SK-N-SH (cell line): Measurements from ENCODE around the gene ATP5PB. TPM values are rescaled to one million over a fixed set of nuclear protein-coding genes. Genes with fewer than 3 reads are reported as not detected.

Source experiments
- CTCF ChIA-PET: fragments of 300-600, 350-600 bp; formaldehyde crosslinking; extraction: SDS; loops from one replicate; lab custom pipeline; 2021; lab: Yijun Ruan, JAX
- POLR2A ChIA-PET: fragments of 350-600 bp; sonication (Branson Sonifier 250); formaldehyde crosslinking; extraction: SDS; loops from one replicate; lab custom pipeline; 2020; ENCODE audit warnings: antibody characterized with exemption, inconsistent platforms; lab: Yijun Ruan, JAX
- DNase-seq: peaks from one replicate; pipeline ENCODE4 v3.0.0; 2012
- H2AFZ ChIP-seq: fragments of 200-600 bp; sonication (generic); 2 replicates; pipeline ENCODE4 v1.8.1; 2016; ENCODE audit warnings: antibody characterized with exemption, mild to moderate bottlenecking, low read depth
- H3F3A ChIP-seq: fragments of 200-600 bp; sonication (generic); replicated peaks from 2 replicates; pipeline ENCODE3; 2016; ENCODE audit warnings: antibody characterized with exemption, mild to moderate bottlenecking; ENCODE audit not compliant: insufficient read depth
- H3K27ac ChIP-seq, 2 experiments: fragments of 200-500 bp in 1 of 2; fragments of 200-600 bp in 1 of 2; sonication (Bioruptor generic) in 1 of 2; sonication (generic), shearing (Covaris generic) in 1 of 2; 2 replicates each; pipeline versions ENCODE4 v1.5.1 to v1.6.1; 2014 to 2016; ENCODE audit warnings: low read depth in 2 of 2, inconsistent platforms in 1 of 2, low read length in 1 of 2, mild to moderate bottlenecking in 1 of 2, mixed read lengths in 1 of 2
- H3K27me3 ChIP-seq: fragments of 200-600 bp; sonication (generic), shearing (Covaris generic); 2 replicates; pipeline ENCODE4 v1.6.1; 2016; ENCODE audit warnings: mixed run types; ENCODE audit not compliant: insufficient read depth
- H3K36me3 ChIP-seq, 2 experiments: fragments of 200-500 bp in 1 of 2; fragments of 200-600 bp in 1 of 2; sonication (Bioruptor generic) in 1 of 2; sonication (generic) in 1 of 2; replicated peaks in 1 of 2; 2 replicates each; pipeline versions ENCODE3 to v1.5.1; 2014 to 2016; ENCODE audit warnings: low read length in 1 of 2, mild to moderate bottlenecking in 1 of 2; ENCODE audit not compliant: insufficient read depth in 2 of 2, control insufficient read depth in 1 of 2
- H3K4me1 ChIP-seq, 2 experiments: fragments of 200-500 bp in 1 of 2; fragments of 200-600 bp in 1 of 2; sonication (Bioruptor generic) in 1 of 2; sonication (generic), shearing (Covaris generic) in 1 of 2; 2 replicates each; pipeline versions ENCODE4 v1.5.1 to v1.6.1; 2014 to 2016; ENCODE audit warnings: low read depth in 1 of 2, low read length in 1 of 2, mixed run types in 1 of 2; ENCODE audit not compliant: insufficient read depth in 2 of 2, control insufficient read depth in 1 of 2
- H3K4me2 ChIP-seq: fragments of 200-600 bp; sonication (generic), shearing (Covaris generic); 2 replicates; pipeline ENCODE4 v1.6.1; 2017; ENCODE audit warnings: mixed run types
- H3K4me3 ChIP-seq, 2 experiments: fragments of 200-500 bp in 1 of 2; fragments of 200-600 bp in 1 of 2; sonication (Bioruptor generic) in 1 of 2; sonication (generic), shearing (Covaris generic) in 1 of 2; 2 replicates each; pipeline versions ENCODE4 v1.5.1 to v1.8.1; 2014 to 2016; ENCODE audit warnings: low read depth in 2 of 2, inconsistent platforms in 1 of 2, low read length in 1 of 2, mild to moderate bottlenecking in 1 of 2, mixed read lengths in 1 of 2, moderate library complexity in 1 of 2
- H3K79me2 ChIP-seq: fragments of 200-600 bp; sonication (generic); 2 replicates; pipeline ENCODE4 v1.8.1; 2017; ENCODE audit warnings: mild to moderate bottlenecking; ENCODE audit not compliant: insufficient read depth
- H3K9ac ChIP-seq: fragments of 200-600 bp; sonication (generic); 2 replicates; pipeline ENCODE4 v1.6.1; 2017; ENCODE audit warnings: mixed run types
- H3K9me2 ChIP-seq: fragments of 200-600 bp; sonication (generic); 2 replicates; pipeline ENCODE4 v1.6.1; 2017; ENCODE audit warnings: mixed run types
- H3K9me3 ChIP-seq: fragments of 200-600 bp; sonication (generic); 2 replicates; pipeline ENCODE4 v1.6.1; 2017; ENCODE audit warnings: mixed run types, mild to moderate bottlenecking, moderate library complexity
- H4K20me1 ChIP-seq: fragments of 200-600 bp; sonication (generic); 2 replicates; pipeline ENCODE4 v1.6.1; 2017; ENCODE audit warnings: mild to moderate bottlenecking, mixed run types; ENCODE audit not compliant: insufficient read depth
- CHD2 ChIP-seq: fragments of 150-350 bp; IDR thresholded peaks from 2 replicates; pipeline ENCODE4 v1.6.1; 2018; ENCODE audit warnings: low read length; ENCODE audit not compliant: partially characterized antibody
- FOSL2 ChIP-seq: IDR thresholded peaks from 2 replicates; pipeline ENCODE4 v1.4.0; 2012; ENCODE audit warnings: low read depth, mild to moderate bottlenecking, moderate library complexity, borderline replicate concordance
- FOXM1 ChIP-seq: IDR thresholded peaks from 2 replicates; pipeline ENCODE4 v1.4.0; 2012; ENCODE audit warnings: low read depth, mild to moderate bottlenecking
- GABPA ChIP-seq: IDR thresholded peaks from 2 replicates; pipeline ENCODE4 v1.4.0; 2012; ENCODE audit warnings: low read depth, mild to moderate bottlenecking
- NFIC ChIP-seq: IDR thresholded peaks from 2 replicates; pipeline ENCODE4 v1.4.0; 2012; ENCODE audit warnings: borderline replicate concordance
- NRF1 ChIP-seq: IDR thresholded peaks from 2 replicates; pipeline ENCODE4 v1.6.1; 2012; ENCODE audit warnings: low read depth, mild to moderate bottlenecking, low read length
- SIN3A ChIP-seq: IDR thresholded peaks from 2 replicates; pipeline ENCODE4 v1.6.1; 2012; ENCODE audit warnings: low read depth, mild to moderate bottlenecking, low read length, moderate library complexity, borderline replicate concordance
- TAF1 ChIP-seq: IDR thresholded peaks from 2 replicates; pipeline ENCODE4 v1.6.1; 2012; ENCODE audit warnings: low read depth, mild to moderate bottlenecking, low read length, moderate library complexity, borderline replicate concordance
- TCF12 ChIP-seq: IDR thresholded peaks from 2 replicates; pipeline ENCODE4 v1.4.0; 2012
- TEAD4 ChIP-seq: IDR thresholded peaks from 2 replicates; pipeline ENCODE4 v1.4.0; 2012; ENCODE audit warnings: mild to moderate bottlenecking, borderline replicate concordance; ENCODE audit not compliant: insufficient read depth
- WGBS: methylation state at CpG from one replicate; pipeline ENCODE4 v1.1.6; 2017; ENCODE audit warnings: low lambda C conversion rate; 5-methylcytosine and 5-hydroxymethylcytosine counted together
- polyA plus RNA-seq, 3 experiments: library from polyadenylated mRNA; depleted of rRNA; stranded (reverse); fragments of >200 nt; gene quantifications; 2 replicates each; pipeline ENCODE4 v1.2.3, GENCODE V29; 2012
- TF ChIP-seq, protein P1 (sequence below): fragments of 150-350 bp; IDR thresholded peaks from 2 replicates; pipeline ENCODE4 v1.6.1; 2016; ENCODE audit warnings: mild to moderate bottlenecking, low read depth, low read length
- TF ChIP-seq, protein P2 (sequence below): IDR thresholded peaks from 2 replicates; pipeline ENCODE4 v1.6.1; 2012; ENCODE audit warnings: mild to moderate bottlenecking, low read depth, low read length, moderate library complexity
- TF ChIP-seq, protein P3 (sequence below): fragments of 200-600 bp; sonication (generic); IDR thresholded peaks from 2 replicates; pipeline ENCODE4 v1.6.1; 2017; ENCODE audit warnings: antibody characterized with exemption, mild to moderate bottlenecking, moderate library complexity
- TF ChIP-seq, protein P4 (sequence below): IDR thresholded peaks from 2 replicates; pipeline ENCODE4; 2012
- TF ChIP-seq, protein P5 (sequence below): fragments of 150-350 bp; IDR thresholded peaks from 2 replicates; pipeline ENCODE4 v1.6.1; 2017; ENCODE audit warnings: antibody characterized with exemption, low read length, low read depth, borderline replicate concordance

ATP5PB gene
- polyA plus RNA-seq, 1 of the 3 experiments (the other 2 are of a cell fraction), result 177 TPM

DNA sequence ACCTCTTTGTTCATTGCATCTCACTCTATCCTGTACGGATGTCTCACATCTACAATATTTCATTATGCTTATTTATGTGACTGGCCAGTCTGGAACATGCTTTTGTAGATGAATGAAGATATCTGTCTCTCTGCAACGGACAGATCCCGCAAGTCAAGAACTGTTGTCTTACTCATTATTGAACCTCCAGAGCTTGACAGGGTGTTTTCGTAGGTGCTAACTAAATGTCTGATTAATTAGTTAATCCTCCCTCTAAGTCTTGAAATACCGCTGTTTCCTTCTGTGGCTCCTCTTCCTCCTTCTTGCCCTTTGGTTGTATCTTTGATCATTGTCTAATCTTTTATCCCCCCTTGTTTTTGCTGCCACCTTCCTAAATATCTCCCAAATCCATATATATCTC, 21.3 kb downstream of the ATP5PB start:
- no peak for DNase-seq
- Histone ChIP-seq H2AFZ (no peak overlapping the region), H3K27ac (no peak overlapping the region), H3K4me3 (no peak overlapping the region), H3K9ac (no peak overlapping the region), H3K36me3 (peaks cover 13% of the 10 kb centered on the region in 2 experiments), H3K9me3 (no peaks in the 10 kb centered on the region), H3K27me3 (no peaks in the 10 kb centered on the region), H4K20me1 (no peaks in the 10 kb centered on the region), H3K4me1 (no peaks in the 10 kb centered on the region), H3K4me2 (no peak overlapping the region), H3K79me2 (no peaks in the 10 kb centered on the region), H3F3A (no peaks in the 10 kb centered on the region), H3K9me2 (no peaks in the 10 kb centered on the region)
- POLR2A ChIA-PET, result no interaction called here
- CTCF ChIA-PET, result no interaction called here
- 93% methylated on average over 5 of the region's 5 CpGs for WGBS
- TF ChIP-seq FOXM1 (no peak), TAF1 (no peak), NRF1 (no peak), CHD2 (no peak), SIN3A (no peak), FOSL2 (no peak), TEAD4 (no peak), GABPA (no peak), NFIC (no peak), TCF12 (no peak)
- TF ChIP-seq, protein P1, sequence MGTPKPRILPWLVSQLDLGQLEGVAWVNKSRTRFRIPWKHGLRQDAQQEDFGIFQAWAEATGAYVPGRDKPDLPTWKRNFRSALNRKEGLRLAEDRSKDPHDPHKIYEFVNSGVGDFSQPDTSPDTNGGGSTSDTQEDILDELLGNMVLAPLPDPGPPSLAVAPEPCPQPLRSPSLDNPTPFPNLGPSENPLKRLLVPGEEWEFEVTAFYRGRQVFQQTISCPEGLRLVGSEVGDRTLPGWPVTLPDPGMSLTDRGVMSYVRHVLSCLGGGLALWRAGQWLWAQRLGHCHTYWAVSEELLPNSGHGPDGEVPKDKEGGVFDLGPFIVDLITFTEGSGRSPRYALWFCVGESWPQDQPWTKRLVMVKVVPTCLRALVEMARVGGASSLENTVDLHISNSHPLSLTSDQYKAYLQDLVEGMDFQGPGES, result no peak
- TF ChIP-seq, protein P2, sequence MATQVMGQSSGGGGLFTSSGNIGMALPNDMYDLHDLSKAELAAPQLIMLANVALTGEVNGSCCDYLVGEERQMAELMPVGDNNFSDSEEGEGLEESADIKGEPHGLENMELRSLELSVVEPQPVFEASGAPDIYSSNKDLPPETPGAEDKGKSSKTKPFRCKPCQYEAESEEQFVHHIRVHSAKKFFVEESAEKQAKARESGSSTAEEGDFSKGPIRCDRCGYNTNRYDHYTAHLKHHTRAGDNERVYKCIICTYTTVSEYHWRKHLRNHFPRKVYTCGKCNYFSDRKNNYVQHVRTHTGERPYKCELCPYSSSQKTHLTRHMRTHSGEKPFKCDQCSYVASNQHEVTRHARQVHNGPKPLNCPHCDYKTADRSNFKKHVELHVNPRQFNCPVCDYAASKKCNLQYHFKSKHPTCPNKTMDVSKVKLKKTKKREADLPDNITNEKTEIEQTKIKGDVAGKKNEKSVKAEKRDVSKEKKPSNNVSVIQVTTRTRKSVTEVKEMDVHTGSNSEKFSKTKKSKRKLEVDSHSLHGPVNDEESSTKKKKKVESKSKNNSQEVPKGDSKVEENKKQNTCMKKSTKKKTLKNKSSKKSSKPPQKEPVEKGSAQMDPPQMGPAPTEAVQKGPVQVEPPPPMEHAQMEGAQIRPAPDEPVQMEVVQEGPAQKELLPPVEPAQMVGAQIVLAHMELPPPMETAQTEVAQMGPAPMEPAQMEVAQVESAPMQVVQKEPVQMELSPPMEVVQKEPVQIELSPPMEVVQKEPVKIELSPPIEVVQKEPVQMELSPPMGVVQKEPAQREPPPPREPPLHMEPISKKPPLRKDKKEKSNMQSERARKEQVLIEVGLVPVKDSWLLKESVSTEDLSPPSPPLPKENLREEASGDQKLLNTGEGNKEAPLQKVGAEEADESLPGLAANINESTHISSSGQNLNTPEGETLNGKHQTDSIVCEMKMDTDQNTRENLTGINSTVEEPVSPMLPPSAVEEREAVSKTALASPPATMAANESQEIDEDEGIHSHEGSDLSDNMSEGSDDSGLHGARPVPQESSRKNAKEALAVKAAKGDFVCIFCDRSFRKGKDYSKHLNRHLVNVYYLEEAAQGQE, result no peak
- TF ChIP-seq, protein P3, sequence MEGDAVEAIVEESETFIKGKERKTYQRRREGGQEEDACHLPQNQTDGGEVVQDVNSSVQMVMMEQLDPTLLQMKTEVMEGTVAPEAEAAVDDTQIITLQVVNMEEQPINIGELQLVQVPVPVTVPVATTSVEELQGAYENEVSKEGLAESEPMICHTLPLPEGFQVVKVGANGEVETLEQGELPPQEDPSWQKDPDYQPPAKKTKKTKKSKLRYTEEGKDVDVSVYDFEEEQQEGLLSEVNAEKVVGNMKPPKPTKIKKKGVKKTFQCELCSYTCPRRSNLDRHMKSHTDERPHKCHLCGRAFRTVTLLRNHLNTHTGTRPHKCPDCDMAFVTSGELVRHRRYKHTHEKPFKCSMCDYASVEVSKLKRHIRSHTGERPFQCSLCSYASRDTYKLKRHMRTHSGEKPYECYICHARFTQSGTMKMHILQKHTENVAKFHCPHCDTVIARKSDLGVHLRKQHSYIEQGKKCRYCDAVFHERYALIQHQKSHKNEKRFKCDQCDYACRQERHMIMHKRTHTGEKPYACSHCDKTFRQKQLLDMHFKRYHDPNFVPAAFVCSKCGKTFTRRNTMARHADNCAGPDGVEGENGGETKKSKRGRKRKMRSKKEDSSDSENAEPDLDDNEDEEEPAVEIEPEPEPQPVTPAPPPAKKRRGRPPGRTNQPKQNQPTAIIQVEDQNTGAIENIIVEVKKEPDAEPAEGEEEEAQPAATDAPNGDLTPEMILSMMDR, result no peak
- TF ChIP-seq, protein P4, sequence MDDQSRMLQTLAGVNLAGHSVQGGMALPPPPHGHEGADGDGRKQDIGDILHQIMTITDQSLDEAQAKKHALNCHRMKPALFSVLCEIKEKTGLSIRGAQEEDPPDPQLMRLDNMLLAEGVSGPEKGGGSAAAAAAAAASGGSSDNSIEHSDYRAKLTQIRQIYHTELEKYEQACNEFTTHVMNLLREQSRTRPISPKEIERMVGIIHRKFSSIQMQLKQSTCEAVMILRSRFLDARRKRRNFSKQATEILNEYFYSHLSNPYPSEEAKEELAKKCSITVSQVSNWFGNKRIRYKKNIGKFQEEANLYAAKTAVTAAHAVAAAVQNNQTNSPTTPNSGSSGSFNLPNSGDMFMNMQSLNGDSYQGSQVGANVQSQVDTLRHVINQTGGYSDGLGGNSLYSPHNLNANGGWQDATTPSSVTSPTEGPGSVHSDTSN, result no peak
- TF ChIP-seq, protein P5, sequence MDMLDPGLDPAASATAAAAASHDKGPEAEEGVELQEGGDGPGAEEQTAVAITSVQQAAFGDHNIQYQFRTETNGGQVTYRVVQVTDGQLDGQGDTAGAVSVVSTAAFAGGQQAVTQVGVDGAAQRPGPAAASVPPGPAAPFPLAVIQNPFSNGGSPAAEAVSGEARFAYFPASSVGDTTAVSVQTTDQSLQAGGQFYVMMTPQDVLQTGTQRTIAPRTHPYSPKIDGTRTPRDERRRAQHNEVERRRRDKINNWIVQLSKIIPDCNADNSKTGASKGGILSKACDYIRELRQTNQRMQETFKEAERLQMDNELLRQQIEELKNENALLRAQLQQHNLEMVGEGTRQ, result no peak
